Liver (tissue), 9 donors: ENCODE data around the gene PLEKHA5. TPM values are rescaled to one million over a fixed set of nuclear protein-coding genes. Genes with fewer than 3 reads are reported as not detected.

Source experiments
- DNase-seq: peaks from one replicate; pipeline ENCODE4 v3.0.0-alpha.2; 2017; ENCODE audit warnings: low spot score
- H3K27ac ChIP-seq, 2 donors: one replicate each; pipeline ENCODE4 v1.7.0; 2013; ENCODE audit warnings: inconsistent platforms in 2 of 2, low read length in 2 of 2, control low read depth in 1 of 2, low read depth in 1 of 2, mild to moderate bottlenecking in 1 of 2
- H3K27me3 ChIP-seq, 4 donors: one replicate each; pipeline versions ENCODE4 v1.6.1 to v1.7.0; 2013; ENCODE audit warnings: low read length in 3 of 4, inconsistent platforms in 1 of 4, mild to moderate bottlenecking in 1 of 4, moderate library complexity in 1 of 4; ENCODE audit not compliant: control insufficient read depth in 4 of 4, insufficient read depth in 4 of 4
- H3K36me3 ChIP-seq, 4 donors: one replicate each; pipeline versions ENCODE4 v1.6.1 to v1.7.0; 2013; ENCODE audit warnings: low read length in 3 of 4, mild to moderate bottlenecking in 3 of 4, low read depth in 1 of 4, moderate library complexity in 1 of 4; ENCODE audit not compliant: control insufficient read depth in 4 of 4, insufficient read depth in 3 of 4
- H3K4me1 ChIP-seq, 4 donors: one replicate each; pipeline versions ENCODE4 v1.6.1 to v1.7.0; 2013; ENCODE audit warnings: low read length in 3 of 4, mild to moderate bottlenecking in 3 of 4, moderate library complexity in 1 of 4; ENCODE audit not compliant: control insufficient read depth in 4 of 4, insufficient read depth in 4 of 4
- H3K4me3 ChIP-seq, 3 donors: one replicate each; pipeline versions ENCODE4 v1.6.1 to v1.7.0; 2013; ENCODE audit warnings: low read length in 3 of 3, control low read depth in 1 of 3, low read depth in 1 of 3, mild to moderate bottlenecking in 1 of 3
- H3K9ac ChIP-seq, 2 donors: one replicate each; pipeline ENCODE4 v1.7.0; 2013; ENCODE audit warnings: low read length in 2 of 2, mild to moderate bottlenecking in 2 of 2, moderate library complexity in 2 of 2, control low read depth in 1 of 2, low read depth in 1 of 2
- H3K9me3 ChIP-seq, 4 donors: one replicate each; pipeline versions ENCODE4 v1.6.1 to v1.7.0; 2013; ENCODE audit warnings: low read length in 3 of 4; ENCODE audit not compliant: control insufficient read depth in 4 of 4
- EGR1 ChIP-seq, 2 donors: IDR thresholded peaks; 2 replicates each; pipeline ENCODE4 v1.6.1; 2016 to 2018; ENCODE audit warnings: antibody characterized with exemption in 2 of 2, low read depth in 2 of 2
- FOXA1 ChIP-seq: IDR thresholded peaks from 2 replicates; pipeline ENCODE4 v1.6.1; 2016; ENCODE audit warnings: antibody characterized with exemption
- FOXA2 ChIP-seq: IDR thresholded peaks from 2 replicates; pipeline ENCODE4 v1.6.1; 2016; ENCODE audit warnings: antibody characterized with exemption
- GABPA ChIP-seq, 2 donors: IDR thresholded peaks in 1 of 2; conservative IDR thresholded peaks in 1 of 2; 2 replicates each; pipeline ENCODE4 v1.6.1; 2016; ENCODE audit warnings: antibody characterized with exemption in 2 of 2, mild to moderate bottlenecking in 1 of 2, moderate library complexity in 1 of 2
- HNF4G ChIP-seq: IDR thresholded peaks from 2 replicates; pipeline ENCODE4 v1.6.1; 2016; ENCODE audit warnings: antibody characterized with exemption
- JUND ChIP-seq, 2 donors: IDR thresholded peaks; 2 replicates each; pipeline ENCODE4 v1.6.1; 2016; ENCODE audit warnings: antibody characterized with exemption in 2 of 2
- NR2F2 ChIP-seq: IDR thresholded peaks from 2 replicates; pipeline ENCODE4 v1.6.1; 2016; ENCODE audit warnings: antibody characterized with exemption
- RAD21 ChIP-seq, 2 donors: IDR thresholded peaks; 2 replicates each; pipeline ENCODE4 v1.6.1; 2016; ENCODE audit warnings: antibody characterized with exemption in 2 of 2, mild to moderate bottlenecking in 2 of 2
- RXRA ChIP-seq, 2 donors: IDR thresholded peaks; 2 replicates each; pipeline ENCODE4 v1.6.1; 2017 to 2018; ENCODE audit warnings: antibody characterized with exemption in 2 of 2, mild to moderate bottlenecking in 1 of 2
- SP1 ChIP-seq: IDR thresholded peaks from 2 replicates; pipeline ENCODE4 v1.6.1; 2018; ENCODE audit warnings: antibody characterized with exemption, mild to moderate bottlenecking
- TAF1 ChIP-seq: conservative IDR thresholded peaks from 2 replicates; pipeline ENCODE4 v1.6.1; 2016; ENCODE audit warnings: antibody characterized with exemption, mild to moderate bottlenecking
- YY1 ChIP-seq: IDR thresholded peaks from 2 replicates; pipeline ENCODE4 v1.6.1; 2016; ENCODE audit warnings: antibody characterized with exemption, mild to moderate bottlenecking
- WGBS: extraction: QIAGEN DNeasy Blood & Tissue Kit; methylation state at CpG from one replicate; pipeline ENCODE4 v1.1.7; 2013; 5-methylcytosine and 5-hydroxymethylcytosine counted together
- polyA plus RNA-seq, 2 donors: library from polyadenylated mRNA; stranded (reverse) in 1 of 2; unstranded in 1 of 2; fragments of 200-250 nt in 1 of 2; fragments of >200 nt in 1 of 2; fragmentation: Nextera tagmentation in 1 of 2; extraction: Ambion mirVana in 1 of 2; gene quantifications; one replicate each; pipeline versions ENCODE4 v1.2.1 to v1.2.3, GENCODE V29; 2013 to 2015
- total RNA-seq, 2 donors: library from RNA; depleted of rRNA; stranded (reverse); fragments of >200 nt; gene quantifications; one replicate each; pipeline ENCODE4 v1.2.3, GENCODE V29; 2014
- TF ChIP-seq, protein P1 (sequence below): fragments of 150-350 bp; IDR thresholded peaks from 2 replicates; pipeline ENCODE4 v1.5.1; 2017; ENCODE audit warnings: improper control_type of control experiment, low read depth, low read length; ENCODE audit not compliant: missing input control
- TF ChIP-seq, protein P2 (sequence below): IDR thresholded peaks from 2 replicates; pipeline ENCODE4 v1.6.1; 2016; ENCODE audit warnings: antibody characterized with exemption
- TF ChIP-seq, protein P3 (sequence below): IDR thresholded peaks from 2 replicates; pipeline ENCODE4 v1.6.1; 2016; ENCODE audit warnings: antibody characterized with exemption
- TF ChIP-seq, protein P4 (sequence below): IDR thresholded peaks from 2 replicates; pipeline ENCODE4 v1.6.1; 2016; ENCODE audit warnings: antibody characterized with exemption
- TF ChIP-seq, protein P5 (sequence below): IDR thresholded peaks from 2 replicates; pipeline ENCODE4 v1.6.1; 2016; ENCODE audit warnings: antibody characterized with exemption, mild to moderate bottlenecking
- donor health status: healthy.
- donor health status: healthy.
- donor health status: healthy.
- donor health status: healthy.
- donor health status: healthy.

Gene PLEKHA5
- total and polyA plus RNA-seq, 4 donors, result 4.6 to 25.5 (median 16.8) TPM

DNA sequence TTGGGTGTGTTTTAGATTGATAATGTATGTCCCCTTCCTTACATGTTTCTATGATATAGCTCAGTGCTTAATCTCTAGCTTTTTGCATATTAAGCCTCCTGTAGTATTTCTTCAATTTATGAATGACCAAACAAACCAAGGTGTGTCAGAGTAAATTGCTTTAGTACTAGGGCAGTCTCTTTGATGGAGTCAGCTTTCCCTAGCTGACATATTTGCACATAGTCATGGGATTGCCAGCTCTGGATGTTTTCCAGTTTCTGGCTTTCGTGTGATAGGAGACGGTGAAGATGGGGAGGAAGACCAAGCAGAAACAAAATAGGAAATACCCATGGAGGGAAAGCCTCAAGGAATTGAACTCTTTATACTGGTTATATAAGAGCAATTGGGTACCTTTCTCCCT lies 148.9 kb downstream of the PLEKHA5 start:
- no peak overlapping the region for H3K4me3 ChIP-seq
- no peaks in the 10 kb centered on the region for H3K9me3 ChIP-seq
- no peaks in the 10 kb centered on the region for H3K4me1 ChIP-seq
- no peak overlapping the region for H3K9ac ChIP-seq
- WGBS, result 84% methylated on average over 2 of the region's 2 CpGs
- H3K27ac ChIP-seq, result no peak overlapping the region
- DNase-seq, result no peak
- H3K27me3 ChIP-seq, result no peaks in the 10 kb centered on the region
- H3K36me3 ChIP-seq, result peaks cover 5 to 19% (median 8%) of the 10 kb centered on the region in 4 donors
- TF ChIP-seq RAD21 (IDR thresholded peaks at IDR 0.05) (no peak), FOXA2 (no peak), NR2F2 (no peak), FOXA1 (no peak), HNF4G (no peak), SP1 (no peak), YY1 (no peak), JUND (IDR thresholded peaks at IDR 0.05) (no peak), EGR1 (IDR thresholded peaks at IDR 0.05; ENCODE audit: low read depth in 2 of 2) (no peak), TAF1 (no peak), GABPA (IDR thresholded peaks at IDR 0.05 in 1 of 2, conservative IDR thresholded peaks at IDR 0.05 in 1 of 2) (no peak)
- TF ChIP-seq, protein P1, sequence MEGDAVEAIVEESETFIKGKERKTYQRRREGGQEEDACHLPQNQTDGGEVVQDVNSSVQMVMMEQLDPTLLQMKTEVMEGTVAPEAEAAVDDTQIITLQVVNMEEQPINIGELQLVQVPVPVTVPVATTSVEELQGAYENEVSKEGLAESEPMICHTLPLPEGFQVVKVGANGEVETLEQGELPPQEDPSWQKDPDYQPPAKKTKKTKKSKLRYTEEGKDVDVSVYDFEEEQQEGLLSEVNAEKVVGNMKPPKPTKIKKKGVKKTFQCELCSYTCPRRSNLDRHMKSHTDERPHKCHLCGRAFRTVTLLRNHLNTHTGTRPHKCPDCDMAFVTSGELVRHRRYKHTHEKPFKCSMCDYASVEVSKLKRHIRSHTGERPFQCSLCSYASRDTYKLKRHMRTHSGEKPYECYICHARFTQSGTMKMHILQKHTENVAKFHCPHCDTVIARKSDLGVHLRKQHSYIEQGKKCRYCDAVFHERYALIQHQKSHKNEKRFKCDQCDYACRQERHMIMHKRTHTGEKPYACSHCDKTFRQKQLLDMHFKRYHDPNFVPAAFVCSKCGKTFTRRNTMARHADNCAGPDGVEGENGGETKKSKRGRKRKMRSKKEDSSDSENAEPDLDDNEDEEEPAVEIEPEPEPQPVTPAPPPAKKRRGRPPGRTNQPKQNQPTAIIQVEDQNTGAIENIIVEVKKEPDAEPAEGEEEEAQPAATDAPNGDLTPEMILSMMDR, result no peak

DNA sequence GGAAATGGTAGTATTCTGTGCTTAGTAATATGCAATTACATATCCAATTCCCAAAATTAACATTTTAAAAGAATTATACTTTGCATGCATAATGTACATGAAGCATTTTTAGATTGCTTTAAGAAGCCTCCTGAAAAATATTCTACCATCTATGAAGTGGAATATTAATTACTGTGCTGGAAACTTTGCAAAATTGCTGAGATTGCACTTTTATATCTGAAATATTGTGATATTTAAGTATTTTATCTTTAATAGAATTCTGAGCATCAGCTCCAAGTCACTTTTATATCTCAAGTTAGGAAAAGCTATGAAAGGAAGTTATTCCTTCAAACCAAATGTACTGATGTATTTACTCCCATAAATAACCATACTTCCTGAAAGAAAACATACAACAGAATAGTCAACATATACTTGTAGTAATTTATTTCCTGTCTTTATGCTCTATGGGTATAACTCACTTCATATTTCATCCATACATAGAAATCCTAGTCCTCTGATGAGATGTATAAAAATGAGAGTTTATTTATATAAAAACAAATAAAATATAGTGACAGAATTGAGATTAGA lies 152.7 kb downstream of the PLEKHA5 start:
- Histone ChIP-seq H3K36me3 (peaks cover 2 to 8% (median 4%) of the 10 kb centered on the region in 4 donors), H3K4me1 (peaks cover 0 to 14% (median 2%) of the 10 kb centered on the region in 4 donors), H3K27ac (no peak overlapping the region), H3K4me3 (no peak overlapping the region), H3K27me3 (no peaks in the 10 kb centered on the region), H3K9ac (no peak overlapping the region), H3K9me3 (no peaks in the 10 kb centered on the region)
- no peak for DNase-seq
- TF ChIP-seq, protein P2, sequence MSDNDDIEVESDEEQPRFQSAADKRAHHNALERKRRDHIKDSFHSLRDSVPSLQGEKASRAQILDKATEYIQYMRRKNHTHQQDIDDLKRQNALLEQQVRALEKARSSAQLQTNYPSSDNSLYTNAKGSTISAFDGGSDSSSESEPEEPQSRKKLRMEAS, result no peak

DNA sequence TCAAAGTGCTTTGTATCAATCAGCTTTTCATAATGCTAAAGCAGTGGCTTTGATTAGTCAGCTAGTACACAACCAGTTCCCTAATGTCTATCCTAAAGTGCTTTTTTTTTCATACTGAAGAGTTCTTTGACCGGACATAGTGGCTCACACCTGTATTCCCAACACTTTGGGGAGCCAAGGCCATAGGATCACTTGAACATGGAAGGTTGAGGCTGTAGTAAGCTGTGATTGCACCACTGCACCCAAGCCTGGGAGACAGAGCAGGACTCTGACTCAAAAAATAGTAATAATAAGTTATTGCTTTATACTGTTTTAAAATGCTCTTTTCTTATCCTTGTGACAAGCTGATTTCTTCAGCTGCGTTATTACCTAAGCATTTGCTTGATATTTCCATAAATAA lies 155.1 kb downstream of the PLEKHA5 start:
- 92% methylated on average over 2 of the region's 2 CpGs for WGBS
- DNase-seq, result no peak
- Histone ChIP-seq H3K4me3 (no peak overlapping the region), H3K9me3 (no peaks in the 10 kb centered on the region), H3K4me1 (peaks cover 0 to 14% (median 2%) of the 10 kb centered on the region in 4 donors), H3K36me3 (peaks cover 2 to 8% (median 3%) of the 10 kb centered on the region in 4 donors), H3K27ac (no peak overlapping the region), H3K27me3 (no peaks in the 10 kb centered on the region), H3K9ac (no peak overlapping the region)
- TF ChIP-seq RXRA (IDR thresholded peaks at IDR 0.05) (no peak), EGR1 (IDR thresholded peaks at IDR 0.05; ENCODE audit: low read depth in 2 of 2) (no peak), YY1 (no peak), SP1 (no peak), FOXA1 (no peak), GABPA (IDR thresholded peaks at IDR 0.05 in 1 of 2, conservative IDR thresholded peaks at IDR 0.05 in 1 of 2) (no peak), NR2F2 (no peak), TAF1 (no peak), FOXA2 (no peak), RAD21 (IDR thresholded peaks at IDR 0.05) (no peak)
- TF ChIP-seq, protein P3, sequence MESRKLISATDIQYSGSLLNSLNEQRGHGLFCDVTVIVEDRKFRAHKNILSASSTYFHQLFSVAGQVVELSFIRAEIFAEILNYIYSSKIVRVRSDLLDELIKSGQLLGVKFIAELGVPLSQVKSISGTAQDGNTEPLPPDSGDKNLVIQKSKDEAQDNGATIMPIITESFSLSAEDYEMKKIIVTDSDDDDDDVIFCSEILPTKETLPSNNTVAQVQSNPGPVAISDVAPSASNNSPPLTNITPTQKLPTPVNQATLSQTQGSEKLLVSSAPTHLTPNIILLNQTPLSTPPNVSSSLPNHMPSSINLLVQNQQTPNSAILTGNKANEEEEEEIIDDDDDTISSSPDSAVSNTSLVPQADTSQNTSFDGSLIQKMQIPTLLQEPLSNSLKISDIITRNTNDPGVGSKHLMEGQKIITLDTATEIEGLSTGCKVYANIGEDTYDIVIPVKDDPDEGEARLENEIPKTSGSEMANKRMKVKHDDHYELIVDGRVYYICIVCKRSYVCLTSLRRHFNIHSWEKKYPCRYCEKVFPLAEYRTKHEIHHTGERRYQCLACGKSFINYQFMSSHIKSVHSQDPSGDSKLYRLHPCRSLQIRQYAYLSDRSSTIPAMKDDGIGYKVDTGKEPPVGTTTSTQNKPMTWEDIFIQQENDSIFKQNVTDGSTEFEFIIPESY, result no peak
- TF ChIP-seq, protein P2, result no peak
- TF ChIP-seq, protein P4, sequence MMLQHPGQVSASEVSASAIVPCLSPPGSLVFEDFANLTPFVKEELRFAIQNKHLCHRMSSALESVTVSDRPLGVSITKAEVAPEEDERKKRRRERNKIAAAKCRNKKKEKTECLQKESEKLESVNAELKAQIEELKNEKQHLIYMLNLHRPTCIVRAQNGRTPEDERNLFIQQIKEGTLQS, result no peak
- TF ChIP-seq, protein P5, sequence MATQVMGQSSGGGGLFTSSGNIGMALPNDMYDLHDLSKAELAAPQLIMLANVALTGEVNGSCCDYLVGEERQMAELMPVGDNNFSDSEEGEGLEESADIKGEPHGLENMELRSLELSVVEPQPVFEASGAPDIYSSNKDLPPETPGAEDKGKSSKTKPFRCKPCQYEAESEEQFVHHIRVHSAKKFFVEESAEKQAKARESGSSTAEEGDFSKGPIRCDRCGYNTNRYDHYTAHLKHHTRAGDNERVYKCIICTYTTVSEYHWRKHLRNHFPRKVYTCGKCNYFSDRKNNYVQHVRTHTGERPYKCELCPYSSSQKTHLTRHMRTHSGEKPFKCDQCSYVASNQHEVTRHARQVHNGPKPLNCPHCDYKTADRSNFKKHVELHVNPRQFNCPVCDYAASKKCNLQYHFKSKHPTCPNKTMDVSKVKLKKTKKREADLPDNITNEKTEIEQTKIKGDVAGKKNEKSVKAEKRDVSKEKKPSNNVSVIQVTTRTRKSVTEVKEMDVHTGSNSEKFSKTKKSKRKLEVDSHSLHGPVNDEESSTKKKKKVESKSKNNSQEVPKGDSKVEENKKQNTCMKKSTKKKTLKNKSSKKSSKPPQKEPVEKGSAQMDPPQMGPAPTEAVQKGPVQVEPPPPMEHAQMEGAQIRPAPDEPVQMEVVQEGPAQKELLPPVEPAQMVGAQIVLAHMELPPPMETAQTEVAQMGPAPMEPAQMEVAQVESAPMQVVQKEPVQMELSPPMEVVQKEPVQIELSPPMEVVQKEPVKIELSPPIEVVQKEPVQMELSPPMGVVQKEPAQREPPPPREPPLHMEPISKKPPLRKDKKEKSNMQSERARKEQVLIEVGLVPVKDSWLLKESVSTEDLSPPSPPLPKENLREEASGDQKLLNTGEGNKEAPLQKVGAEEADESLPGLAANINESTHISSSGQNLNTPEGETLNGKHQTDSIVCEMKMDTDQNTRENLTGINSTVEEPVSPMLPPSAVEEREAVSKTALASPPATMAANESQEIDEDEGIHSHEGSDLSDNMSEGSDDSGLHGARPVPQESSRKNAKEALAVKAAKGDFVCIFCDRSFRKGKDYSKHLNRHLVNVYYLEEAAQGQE, result no peak
- TF ChIP-seq, protein P1, result no peak
